ENCODE measurements around the gene IMMP2L.

GRCh38 chr7:111038185-111038584 lies 524.1 kb downstream of the IMMP2L start:
- TF ChIP-seq, protein P1, sequence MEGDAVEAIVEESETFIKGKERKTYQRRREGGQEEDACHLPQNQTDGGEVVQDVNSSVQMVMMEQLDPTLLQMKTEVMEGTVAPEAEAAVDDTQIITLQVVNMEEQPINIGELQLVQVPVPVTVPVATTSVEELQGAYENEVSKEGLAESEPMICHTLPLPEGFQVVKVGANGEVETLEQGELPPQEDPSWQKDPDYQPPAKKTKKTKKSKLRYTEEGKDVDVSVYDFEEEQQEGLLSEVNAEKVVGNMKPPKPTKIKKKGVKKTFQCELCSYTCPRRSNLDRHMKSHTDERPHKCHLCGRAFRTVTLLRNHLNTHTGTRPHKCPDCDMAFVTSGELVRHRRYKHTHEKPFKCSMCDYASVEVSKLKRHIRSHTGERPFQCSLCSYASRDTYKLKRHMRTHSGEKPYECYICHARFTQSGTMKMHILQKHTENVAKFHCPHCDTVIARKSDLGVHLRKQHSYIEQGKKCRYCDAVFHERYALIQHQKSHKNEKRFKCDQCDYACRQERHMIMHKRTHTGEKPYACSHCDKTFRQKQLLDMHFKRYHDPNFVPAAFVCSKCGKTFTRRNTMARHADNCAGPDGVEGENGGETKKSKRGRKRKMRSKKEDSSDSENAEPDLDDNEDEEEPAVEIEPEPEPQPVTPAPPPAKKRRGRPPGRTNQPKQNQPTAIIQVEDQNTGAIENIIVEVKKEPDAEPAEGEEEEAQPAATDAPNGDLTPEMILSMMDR (IDR thresholded peaks at IDR 0.05; ENCODE audit: low read depth, low read length, missing input control) = no peak
- TF ChIP-seq, protein P2, sequence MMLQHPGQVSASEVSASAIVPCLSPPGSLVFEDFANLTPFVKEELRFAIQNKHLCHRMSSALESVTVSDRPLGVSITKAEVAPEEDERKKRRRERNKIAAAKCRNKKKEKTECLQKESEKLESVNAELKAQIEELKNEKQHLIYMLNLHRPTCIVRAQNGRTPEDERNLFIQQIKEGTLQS (IDR thresholded peaks at IDR 0.05) = no peak
- no peak for TF ChIP-seq ZBTB33 (IDR thresholded peaks at IDR 0.05)

Measured in liver (tissue), 3 donors.